Measurements from ENCODE around the gene ARMC12. TPM values are rescaled to one million over a fixed set of nuclear protein-coding genes. Genes with fewer than 3 reads are reported as not detected.

The ARMC12 gene
- total and polyA plus RNA-seq, 10 of the 15 experiments (the other 5 are each of a cell fraction or from before 2014, with no cell fraction given): 0.10 to 1.6 (median 0.62) TPM

GRCh38 chr6:35778437-35778836 lies 41.6 kb downstream of the ARMC12 start:
- intact Hi-C loops (cut with micrococcal nuclease; ENCODE audit: unreplicated experiment): no loop called here

More at GRCh38 chr6:35778437-35778836, 41.6 kb downstream of the ARMC12 start:
- ChIA-PET RAD21 (ENCODE audit: unreplicated experiment) (no interaction called here), CTCF (no interaction called here), POLR2A (no interaction called here), SMC1A (ENCODE audit: uncharacterized antibody, unreplicated experiment) (no interaction called here)
- Histone ChIP-seq H3K9me3 (replicated peaks; ENCODE audit: control insufficient read depth, insufficient read depth, low read length) (no peaks in the 10 kb centered on the region), H3K27ac (ENCODE audit: control insufficient read depth, insufficient read depth) (no peak overlapping the region), H3K79me2 (ENCODE audit: control insufficient read depth, insufficient read depth, low read length) (no peaks in the 10 kb centered on the region), H3K27me3 (replicated peaks in 1 of 2; ENCODE audit: control insufficient read depth in 2 of 2, insufficient read depth in 2 of 2, low read length in 1 of 2) (no peaks in the 10 kb centered on the region; a peak in 1 of 4 replicates), H4K20me1 (ENCODE audit: control insufficient read depth, insufficient read depth) (no peaks in the 10 kb centered on the region), H3K4me1 (ENCODE audit: control insufficient read depth, insufficient read depth, low read length) (no peaks in the 10 kb centered on the region), H3K36me3 (ENCODE audit: control insufficient read depth in 2 of 2, insufficient read depth in 2 of 2, low read length in 1 of 2) (no peaks in the 10 kb centered on the region), H3K4me3 (no peak overlapping the region), H3K4me2 (ENCODE audit: control insufficient read depth, insufficient read depth) (no peak overlapping the region), H3K9ac (ENCODE audit: control insufficient read depth, insufficient read depth, low read length) (no peak overlapping the region), H2AFZ (ENCODE audit: control insufficient read depth, low read depth, low read length) (no peak overlapping the region)
- FAIRE-seq (no peak), DNase-seq (ENCODE audit: low read depth, low spot score) (no peak), ATAC-seq (no peak)
- in situ Hi-C loops (cut with MboI): no loop called here
- no TSS peak for BruUV-seq (replicated peaks)
- 88% methylated on average over 2 of the region's 2 CpGs for WGBS (ENCODE audit: insufficient coverage, insufficient replicate concordance, low lambda C conversion rate, missing lambda C conversion rate)
- no peak for TF ChIP-seq POU2F2 (IDR thresholded peaks at IDR 0.05; ENCODE audit: borderline replicate concordance, low read depth, low read length)
- TF ChIP-seq DPF2 (IDR thresholded peaks at IDR 0.05): no peak
- no peak for TF ChIP-seq ZBTB40 (IDR thresholded peaks at IDR 0.05; ENCODE audit: borderline replicate concordance)
- no peak for TF ChIP-seq ZZZ3 (IDR thresholded peaks at IDR 0.05; ENCODE audit: control insufficient read depth, insufficient read length, low read depth)
- TF ChIP-seq JUNB (IDR thresholded peaks at IDR 0.05): no peak
- TF ChIP-seq BRCA1 (IDR thresholded peaks at IDR 0.05; ENCODE audit: low read depth, low read length): no peak
- TF ChIP-seq BCL3 (IDR thresholded peaks at IDR 0.05; ENCODE audit: borderline replicate concordance, insufficient read depth, low read depth, low read length, poor library complexity, severe bottlenecking): no peak
- TF ChIP-seq NFXL1 (IDR thresholded peaks at IDR 0.05; ENCODE audit: borderline replicate concordance): no peak
- TF ChIP-seq TARDBP (IDR thresholded peaks at IDR 0.05; ENCODE audit: borderline replicate concordance): no peak
- TF ChIP-seq SREBF2 (IDR thresholded peaks at IDR 0.05; ENCODE audit: low read length): no peak
- TF ChIP-seq ETV6 (conservative IDR thresholded peaks at IDR 0.05 in 1 of 2, IDR thresholded peaks at IDR 0.05 in 1 of 2; ENCODE audit: borderline replicate concordance in 1 of 2, low read depth in 1 of 2): no peak
- no peak for TF ChIP-seq ZBTB33 (IDR thresholded peaks at IDR 0.05)
- no peak for TF ChIP-seq USF2 (IDR thresholded peaks at IDR 0.05; ENCODE audit: borderline replicate concordance, low read depth, low read length)
- TF ChIP-seq JUND (IDR thresholded peaks at IDR 0.05; ENCODE audit: low read depth, low read length): no peak
- no peak for TF ChIP-seq CBFB (IDR thresholded peaks at IDR 0.05; ENCODE audit: low read depth)

All from GM12878 (cell line).